HG03025 (cell line): Measurements from ENCODE around the gene ACOX3.

ENCODE experiments used
- ATAC-seq: cut with Tn5 transposase; IDR thresholded peaks from one replicate; pipeline ENCODE4 v1.9.1; 2021; ENCODE audit warnings: mild to moderate bottlenecking, moderate library complexity; ENCODE audit not compliant: unreplicated experiment, low FRiP score

ACOX3 gene

GRCh38 chr4:8377103-8378075 is 63.1 kb downstream of the ACOX3 start:
- ATAC-seq = no peak

GRCh38 chr4:8376361-8377102 is 64.0 kb downstream of the ACOX3 start:
- no peak for ATAC-seq

- ATAC-seq = no peak
Measured at GRCh38 chr4:8374851-8375649, 65.5 kb downstream of the ACOX3 start.

- ATAC-seq = no peak
Measured at GRCh38 chr4:8373973-8374545, 66.5 kb downstream of the ACOX3 start.

- ATAC-seq = no peak
Measured at GRCh38 chr4:8373270-8373972, 67.1 kb downstream of the ACOX3 start.

- no peak for ATAC-seq
Measured at GRCh38 chr4:8372506-8372905, 68.0 kb downstream of the ACOX3 start.

GRCh38 chr4:8371596-8371995 is 68.9 kb downstream of the ACOX3 start:
- ATAC-seq = no peak

GRCh38 chr4:8370835-8371595 is 69.5 kb downstream of the ACOX3 start:
- ATAC-seq = no peak

- no peak for ATAC-seq
Measured at GRCh38 chr4:8370106-8370787, 70.3 kb downstream of the ACOX3 start.

- ATAC-seq = no peak
Measured at GRCh38 chr4:8369426-8370105, 71.0 kb downstream of the ACOX3 start.

GRCh38 chr4:8368998-8369397 is 71.5 kb downstream of the ACOX3 start:
- ATAC-seq = no peak

- no peak for ATAC-seq
Measured at GRCh38 chr4:8368061-8368481, 72.5 kb downstream of the ACOX3 start.

- ATAC-seq = no peak
Measured at GRCh38 chr4:8366601-8367000, 73.9 kb downstream of the ACOX3 start.

GRCh38 chr4:8365951-8366350 is 74.6 kb downstream of the ACOX3 start:
- no peak for ATAC-seq

GRCh38 chr4:8365353-8365752 is 75.2 kb downstream of the ACOX3 start:
- no peak for ATAC-seq

GRCh38 chr4:8364848-8365350 is 75.6 kb downstream of the ACOX3 start:
- ATAC-seq = no peak

GRCh38 chr4:8364141-8364540 is 76.4 kb downstream of the ACOX3 start:
- ATAC-seq = no peak

- no peak for ATAC-seq
Measured at GRCh38 chr4:8362483-8362882, 78.0 kb downstream of the ACOX3 start.
